Parietal lobe (tissue), 1 donor: ENCODE results near the gene NUDT10. TPM values are rescaled to one million over a fixed set of nuclear protein-coding genes. Genes with fewer than 3 reads are reported as not detected.

Experiments used
- total RNA-seq: library from RNA; depleted of rRNA; stranded (reverse); fragments of >200 nt; gene quantifications from one replicate; pipeline ENCODE4 v1.2.3, GENCODE V29; 2014

NUDT10 gene
- 36.3 TPM for total RNA-seq

GRCh38 chrX:51332188-51332942, at the start of gene NUDT10:
Gene NUDT10, plus strand, starts transcription at chrX:51332822. Its CDS starts 144 bp downstream, at chrX:51332966.

Other genes with a start within 250 kb of the NUDT10 start
- gene NUDT11, start 163.8 kb downstream of the NUDT10 start, total RNA-seq, result 65.1 TPM